ENCODE results near the gene DCLRE1C. TPM values are rescaled to one million over a fixed set of nuclear protein-coding genes. Genes with fewer than 3 reads are reported as not detected.
A peak's percentile ranks its signal among the peaks of the same experiment; 100 is the strongest.
"Not testable (repeated sequence)": the region's sequence is repeated elsewhere in the genome, so short reads cannot be mapped to it uniquely, and the experiment has no call there.

Gene DCLRE1C
- total RNA-seq, 2 experiments from 2014 or later = 29.2 to 47.4 TPM

- H3K9me3 Mint-ChIP-seq (ENCODE audit: low read depth) = no peaks in the 10 kb centered on the region
- DNase-seq = peak; percentile 96
- H3K27me3 Mint-ChIP-seq = no peaks in the 10 kb centered on the region
- H3K36me3 Mint-ChIP-seq = peaks cover 1% of the 10 kb centered on the region
- CTCF ChIA-PET = interaction anchor here (0.6 to 3.3 kb wide), 7 partner anchors 12 to 452 kb away, joined by 3 to 10 read pairs (median 4); partner anchors contain the start of gene FAM171A1
- H3K27ac Mint-ChIP-seq = peak within 1 kb of the TSS; percentile 99
- peaks cover 40% of the 10 kb centered on the region for H3K4me1 Mint-ChIP-seq
- H3K4me3 Mint-ChIP-seq = peak within 1 kb of the TSS; percentile 96
- ATAC-seq = peak; percentile 95
Observed at GRCh38 chr10:14959221-14960057, 5.5 kb upstream of the DCLRE1C start, which contains the start of gene MEIG1. MEIG1 (plus strand) TSS chr10:14959388; CDS start chr10:14966469, 7,081 bp downstream.

GRCh38 chr10:14958872-14959220 lies 5.0 kb upstream of the DCLRE1C start:
- DNase-seq = no peak
- ATAC-seq = no peak
- Mint-ChIP-seq H3K9me3 (ENCODE audit: low read depth) (no peaks in the 10 kb centered on the region), H3K27ac (peak overlapping the region; percentile 99), H3K36me3 (peaks cover 3% of the 10 kb centered on the region), H3K4me3 (peak overlapping the region; percentile 96), H3K4me1 (peaks cover 42% of the 10 kb centered on the region), H3K27me3 (no peaks in the 10 kb centered on the region)
- CTCF ChIA-PET = interaction anchor here (0.6 to 2.0 kb wide), 5 partner anchors 15 to 451 kb away, joined by 3 to 7 read pairs (median 3); partner anchors contain the start of gene FAM171A1

- H3K36me3 Mint-ChIP-seq = peaks cover 25% of the 10 kb centered on the region
- H3K27me3 Mint-ChIP-seq = no peaks in the 10 kb centered on the region
- H3K9me3 Mint-ChIP-seq (ENCODE audit: low read depth) = no peaks in the 10 kb centered on the region
- H3K27ac Mint-ChIP-seq = peak overlapping the region; percentile 98
- H3K4me3 Mint-ChIP-seq = peak overlapping the region; percentile 81
- ATAC-seq (no peak), DNase-seq (no peak)
- peaks cover 56% of the 10 kb centered on the region for H3K4me1 Mint-ChIP-seq
- CTCF ChIA-PET = interaction anchor here (0.9 to 3.2 kb wide), 4 partner anchors 17 to 144 kb away, joined by 3 to 14 read pairs (median 4); partner anchors contain the start of genes CDNF, HSPA14 and MSANTD7
Observed at GRCh38 chr10:14954934-14955333, 1.0 kb upstream of the DCLRE1C start.

- Mint-ChIP-seq H3K4me1 (peaks cover 57% of the 10 kb centered on the region), H3K27me3 (no peaks in the 10 kb centered on the region), H3K9me3 (ENCODE audit: low read depth) (no peaks in the 10 kb centered on the region), H3K4me3 (peak overlapping the region; percentile 81), H3K27ac (peak overlapping the region; percentile 98), H3K36me3 (peaks cover 35% of the 10 kb centered on the region)
- CTCF ChIA-PET = interaction anchor here (0.8 to 3.2 kb wide), 13 partner anchors 8 to 769 kb away, joined by 3 to 14 read pairs (median 4); partner anchors contain the start of genes CDNF, HSPA14, MSANTD7 and SUV39H2
- DNase-seq (peak; percentile 57), ATAC-seq (peak; percentile 63)
Observed at GRCh38 chr10:14953424-14954000, 384 bp downstream of the DCLRE1C start.

GRCh38 chr10:14952851-14953423 lies 959 bp downstream of the DCLRE1C start:
- Mint-ChIP-seq H3K36me3 (peaks cover 41% of the 10 kb centered on the region), H3K27me3 (no peaks in the 10 kb centered on the region), H3K27ac (peak overlapping the region; percentile 98), H3K4me1 (peaks cover 54% of the 10 kb centered on the region), H3K4me3 (peak overlapping the region; percentile 81), H3K9me3 (ENCODE audit: low read depth) (no peaks in the 10 kb centered on the region)
- CTCF ChIA-PET = interaction anchor here (0.8 to 3.2 kb wide), 12 partner anchors 9 to 768 kb away, joined by 3 to 14 read pairs (median 4); partner anchors contain the start of genes CDNF, HSPA14, MSANTD7 and SUV39H2
- no peak for DNase-seq
- ATAC-seq = no peak

GRCh38 chr10:14949291-14949690 lies 4.6 kb downstream of the DCLRE1C start:
- Mint-ChIP-seq H3K9me3 (ENCODE audit: low read depth) (no peaks in the 10 kb centered on the region), H3K27me3 (no peaks in the 10 kb centered on the region), H3K27ac (no peak overlapping the region), H3K4me1 (peaks cover 36% of the 10 kb centered on the region), H3K36me3 (peaks cover 63% of the 10 kb centered on the region), H3K4me3 (no peak overlapping the region)
- CTCF ChIA-PET = interaction anchor here (1.0 kb wide), 1 partner anchor 22 kb away, joined by 4 read pairs; no protein-coding TSS in a partner anchor
- ATAC-seq (no peak), DNase-seq (no peak)

- CTCF ChIA-PET = interaction anchor here (0.9 kb wide), 1 partner anchor 76 kb away, joined by 4 read pairs; no protein-coding TSS in a partner anchor
- DNase-seq = no peak
- H3K9me3 Mint-ChIP-seq (ENCODE audit: low read depth) = no peaks in the 10 kb centered on the region
- no peak overlapping the region for H3K27ac Mint-ChIP-seq
- H3K4me1 Mint-ChIP-seq = peaks cover 33% of the 10 kb centered on the region
- no peaks in the 10 kb centered on the region for H3K27me3 Mint-ChIP-seq
- no peak for ATAC-seq
- peaks cover 64% of the 10 kb centered on the region for H3K36me3 Mint-ChIP-seq
- no peak overlapping the region for H3K4me3 Mint-ChIP-seq
Observed at GRCh38 chr10:14947268-14947667, 6.6 kb downstream of the DCLRE1C start.

GRCh38 chr10:14945108-14945507 lies 8.8 kb downstream of the DCLRE1C start:
- ATAC-seq = no peak
- H3K4me3 Mint-ChIP-seq = no peak overlapping the region
- no peaks in the 10 kb centered on the region for H3K9me3 Mint-ChIP-seq (ENCODE audit: low read depth)
- H3K27ac Mint-ChIP-seq = no peak overlapping the region
- peaks cover 21% of the 10 kb centered on the region for H3K4me1 Mint-ChIP-seq
- no peak for DNase-seq
- H3K27me3 Mint-ChIP-seq = no peaks in the 10 kb centered on the region
- H3K36me3 Mint-ChIP-seq = peaks cover 54% of the 10 kb centered on the region
- CTCF ChIA-PET = no interaction called here

GRCh38 chr10:14942950-14943338 lies 11.0 kb downstream of the DCLRE1C start:
- H3K9me3 Mint-ChIP-seq (ENCODE audit: low read depth); H3K4me3 Mint-ChIP-seq; H3K27me3 Mint-ChIP-seq; H3K27ac Mint-ChIP-seq; DNase-seq; ATAC-seq; CTCF ChIA-PET: not testable (repeated sequence)
- H3K36me3 Mint-ChIP-seq = peaks cover 44% of the 10 kb centered on the region
- H3K4me1 Mint-ChIP-seq = peaks cover 26% of the 10 kb centered on the region

- Mint-ChIP-seq H3K4me1 (peaks cover 28% of the 10 kb centered on the region), H3K27ac (peak overlapping the region; percentile 8), H3K36me3 (peaks cover 42% of the 10 kb centered on the region)
- CTCF ChIA-PET; H3K4me3 Mint-ChIP-seq; ATAC-seq; H3K9me3 Mint-ChIP-seq (ENCODE audit: low read depth); DNase-seq; H3K27me3 Mint-ChIP-seq: not testable (repeated sequence)
Observed at GRCh38 chr10:14942147-14942949, 11.5 kb downstream of the DCLRE1C start.

- CTCF ChIA-PET = not testable (repeated sequence)
Observed at GRCh38 chr10:14938971-14939370, 14.9 kb downstream of the DCLRE1C start.

GRCh38 chr10:14936584-14936983 lies 17.3 kb downstream of the DCLRE1C start:
- H3K36me3 Mint-ChIP-seq = peaks cover 44% of the 10 kb centered on the region
- H3K4me1 Mint-ChIP-seq = peaks cover 14% of the 10 kb centered on the region
- DNase-seq = no peak
- CTCF ChIA-PET = interaction anchor here (1.7 kb wide), 1 partner anchor 17 kb away, joined by 5 read pairs; the partner anchor contains the start of gene DCLRE1C
- no peak overlapping the region for H3K4me3 Mint-ChIP-seq
- no peaks in the 10 kb centered on the region for H3K27me3 Mint-ChIP-seq
- H3K27ac Mint-ChIP-seq = no peak overlapping the region
- H3K9me3 Mint-ChIP-seq (ENCODE audit: low read depth) = no peaks in the 10 kb centered on the region
- no peak for ATAC-seq

More at GRCh38 chr10:14938971-14939370, 14.9 kb downstream of the DCLRE1C start:
- DNase-seq (peak; percentile 78), ATAC-seq (peak; percentile 73)
- not testable (repeated sequence) for H3K9me3 Mint-ChIP-seq (ENCODE audit: low read depth); H3K4me3 Mint-ChIP-seq; H3K27me3 Mint-ChIP-seq
- peak overlapping the region; percentile 56 for H3K27ac Mint-ChIP-seq
- peaks cover 26% of the 10 kb centered on the region for H3K4me1 Mint-ChIP-seq
- H3K36me3 Mint-ChIP-seq = peaks cover 39% of the 10 kb centered on the region

Measured in activated CD8-positive, alpha-beta memory T cell treated with anti-CD3 and anti-CD28 coated beads, Interleukin-2, amount 10 ng/mL, durations not matched to agents 7 days and 5 days (primary cell).